Measurements from ENCODE around the gene SGK1.
A peak's percentile ranks its signal among the peaks of the same experiment; 100 is the strongest.
"Not testable (repeated sequence)": the region's sequence is repeated elsewhere in the genome, so short reads cannot be mapped to it uniquely, and the experiment has no call there.

Gene SGK1

GRCh38 chr6:134267917-134268361 lies 50.0 kb downstream of the SGK1 start:
- no peak overlapping the region for H3K4me3 ChIP-seq (ENCODE audit: low read depth, low read length)
- DNase-seq (ENCODE audit: low read depth), result no peak
- no peak for TF ChIP-seq CTCF (conservative IDR thresholded peaks at IDR 0.05; ENCODE audit: low read depth, low read length)

GRCh38 chr6:134266776-134267175 lies 51.1 kb downstream of the SGK1 start:
- no peak overlapping the region for H3K4me3 ChIP-seq (ENCODE audit: low read depth, low read length)
- no peak for DNase-seq (ENCODE audit: low read depth)
- TF ChIP-seq CTCF (conservative IDR thresholded peaks at IDR 0.05; ENCODE audit: low read depth, low read length), result no peak

- TF ChIP-seq CTCF (conservative IDR thresholded peaks at IDR 0.05; ENCODE audit: low read depth, low read length), result no peak
- DNase-seq (ENCODE audit: low read depth), result peak; percentile 35
- H3K4me3 ChIP-seq (ENCODE audit: low read depth, low read length), result no peak overlapping the region
These were observed 56.1 kb downstream of the SGK1 start for GRCh38 chr6:134261766-134262165.

GRCh38 chr6:134258849-134259306 lies 59.0 kb downstream of the SGK1 start:
- TF ChIP-seq CTCF (conservative IDR thresholded peaks at IDR 0.05; ENCODE audit: low read depth, low read length), result no peak
- DNase-seq (ENCODE audit: low read depth), result no peak
- H3K4me3 ChIP-seq (ENCODE audit: low read depth, low read length), result no peak overlapping the region

GRCh38 chr6:134257516-134257915 lies 60.4 kb downstream of the SGK1 start:
- DNase-seq (ENCODE audit: low read depth), result peak; percentile 61
- no peak overlapping the region for H3K4me3 ChIP-seq (ENCODE audit: low read depth, low read length)
- no peak for TF ChIP-seq CTCF (conservative IDR thresholded peaks at IDR 0.05; ENCODE audit: low read depth, low read length)

- no peak for DNase-seq (ENCODE audit: low read depth)
- H3K4me3 ChIP-seq (ENCODE audit: low read depth, low read length), result no peak overlapping the region
- TF ChIP-seq CTCF (conservative IDR thresholded peaks at IDR 0.05; ENCODE audit: low read depth, low read length), result no peak
These were observed 61.0 kb downstream of the SGK1 start for GRCh38 chr6:134256862-134257261.

- H3K4me3 ChIP-seq (ENCODE audit: low read depth, low read length); DNase-seq (ENCODE audit: low read depth): not testable (repeated sequence)
These were observed 62.6 kb downstream of the SGK1 start for GRCh38 chr6:134255280-134255679.

- DNase-seq (ENCODE audit: low read depth), result no peak
- TF ChIP-seq CTCF (conservative IDR thresholded peaks at IDR 0.05; ENCODE audit: low read depth, low read length), result no peak
- no peak overlapping the region for H3K4me3 ChIP-seq (ENCODE audit: low read depth, low read length)
These were observed 63.8 kb downstream of the SGK1 start for GRCh38 chr6:134254118-134254517.
